Astrocyte (in vitro differentiated cells and primary cell): Measurements from ENCODE around the gene HMX1. TPM values are rescaled to one million over a fixed set of nuclear protein-coding genes. Genes with fewer than 3 reads are reported as not detected.

Source experiments
- DNase-seq: peaks from one replicate; pipeline ENCODE4 v3.0.0-alpha.2; 2010; ENCODE audit warnings: low read depth
- FAIRE-seq: peaks from 2 replicates; lab custom pipeline; 2011; peaks lifted over from hg19 to GRCh38; lab: Jason Lieb, UNC
- H2AFZ ChIP-seq: 2 replicates; pipeline ENCODE4 v1.6.0; 2012; ENCODE audit warnings: low read depth, low read length, inconsistent platforms
- H3K27ac ChIP-seq: 2 replicates; pipeline ENCODE4 v1.5.1; 2011; ENCODE audit warnings: low read depth, low read length, inconsistent platforms
- H3K27me3 ChIP-seq: 2 replicates; pipeline ENCODE4 v1.6.0; 2011; ENCODE audit warnings: low read length, inconsistent platforms; ENCODE audit not compliant: insufficient read depth
- H3K36me3 ChIP-seq: 2 replicates; pipeline ENCODE4 v1.5.1; 2011; ENCODE audit warnings: low read length, inconsistent platforms; ENCODE audit not compliant: insufficient read depth
- H3K4me1 ChIP-seq: 2 replicates; pipeline ENCODE4 v1.5.1; 2011; ENCODE audit warnings: low read length, inconsistent platforms; ENCODE audit not compliant: insufficient read depth
- H3K4me2 ChIP-seq: 2 replicates; pipeline ENCODE4 v1.6.0; 2012; ENCODE audit warnings: low read length, inconsistent platforms
- H3K4me3 ChIP-seq: 2 replicates; pipeline ENCODE4 v1.5.1; 2011; ENCODE audit warnings: low read depth, mild to moderate bottlenecking, low read length, inconsistent platforms; ENCODE audit not compliant: insufficient read depth
- H3K79me2 ChIP-seq: 2 replicates; pipeline ENCODE4 v1.6.0; 2012; ENCODE audit warnings: mild to moderate bottlenecking, low read length, inconsistent platforms; ENCODE audit not compliant: insufficient read depth
- H3K9ac ChIP-seq: 2 replicates; pipeline ENCODE4 v1.6.0; 2012; ENCODE audit warnings: mild to moderate bottlenecking, low read length, inconsistent platforms
- H3K9me3 ChIP-seq: 2 replicates; pipeline ENCODE4 v1.5.1; 2012; ENCODE audit warnings: low read depth, mild to moderate bottlenecking, low read length, inconsistent platforms; ENCODE audit not compliant: insufficient read depth
- H4K20me1 ChIP-seq: 2 replicates; pipeline ENCODE4 v1.6.0; 2012; ENCODE audit warnings: low read length, inconsistent platforms; ENCODE audit not compliant: insufficient read depth
- H3K27ac Mint-ChIP-seq: one replicate; pipeline ENCODE4 v1.8.0; 2021; ENCODE audit warnings: mild to moderate bottlenecking, mixed read lengths; ENCODE audit not compliant: unreplicated experiment
- H3K27me3 Mint-ChIP-seq: one replicate; pipeline ENCODE4 v1.8.0; 2021; ENCODE audit warnings: low read depth, mixed read lengths; ENCODE audit not compliant: unreplicated experiment
- H3K36me3 Mint-ChIP-seq: one replicate; pipeline ENCODE4 v1.8.0; 2021; ENCODE audit warnings: low read depth, mixed read lengths; ENCODE audit not compliant: unreplicated experiment
- H3K4me1 Mint-ChIP-seq: one replicate; pipeline ENCODE4 v1.8.0; 2021; ENCODE audit warnings: low read depth, mixed read lengths; ENCODE audit not compliant: unreplicated experiment
- H3K4me3 Mint-ChIP-seq: one replicate; pipeline ENCODE4 v1.8.0; 2021; ENCODE audit warnings: mild to moderate bottlenecking, moderate library complexity, mixed read lengths; ENCODE audit not compliant: unreplicated experiment
- H3K9me3 Mint-ChIP-seq: one replicate; pipeline ENCODE4 v1.8.0; 2021; ENCODE audit warnings: mild to moderate bottlenecking, mixed read lengths; ENCODE audit not compliant: unreplicated experiment
- CTCF ChIP-seq: IDR thresholded peaks from 2 replicates; pipeline ENCODE4 v1.5.1; 2011; ENCODE audit warnings: low read depth, mild to moderate bottlenecking, inconsistent platforms, low read length, moderate library complexity; ENCODE audit not compliant: insufficient read depth
- EZH2 ChIP-seq: IDR thresholded peaks from 2 replicates; pipeline ENCODE4 v1.6.1; 2012; ENCODE audit warnings: mild to moderate bottlenecking, low read length, inconsistent platforms; ENCODE audit not compliant: insufficient read depth
- total RNA-seq: library from RNA; stranded (reverse); gene quantifications from 2 replicates; pipeline ENCODE4 v1.2.1, GENCODE V29; 2021

The HMX1 gene
- total RNA-seq, 1 donor from 2014 or later, result 0.25 TPM

- DNase-seq (no peak), FAIRE-seq (no peak)
- H3K27ac Mint-ChIP-seq, result no peak overlapping the region
- no peak overlapping the region for H3K4me3 Mint-ChIP-seq
- Histone ChIP-seq H3K9ac (no peak overlapping the region), H3K4me3 (no peak overlapping the region), H3K27ac (no peak overlapping the region), H3K36me3 (no peaks in the 10 kb centered on the region), H3K9me3 (peaks cover 3% of the 10 kb centered on the region), H2AFZ (no peak overlapping the region), H3K79me2 (no peaks in the 10 kb centered on the region), H3K27me3 (no peaks in the 10 kb centered on the region), H4K20me1 (no peaks in the 10 kb centered on the region), H3K4me1 (no peaks in the 10 kb centered on the region), H3K4me2 (no peak overlapping the region)
- TF ChIP-seq EZH2 (no peak), CTCF (no peak)
- H3K4me1 Mint-ChIP-seq, result no peaks in the 10 kb centered on the region
- no peaks in the 10 kb centered on the region for H3K36me3 Mint-ChIP-seq
- peaks cover 9% of the 10 kb centered on the region for H3K9me3 Mint-ChIP-seq
- peaks cover 84% of the 10 kb centered on the region for H3K27me3 Mint-ChIP-seq
Observed at GRCh38 chr4:8848507-8849265, 23.0 kb downstream of the HMX1 start.

- H3K9me3 ChIP-seq, result peaks cover 7% of the 10 kb centered on the region
- H3K27ac Mint-ChIP-seq, result no peak overlapping the region
- H3K9ac ChIP-seq, result no peak overlapping the region
- peaks cover 79% of the 10 kb centered on the region for H3K27me3 Mint-ChIP-seq
- H3K36me3 Mint-ChIP-seq, result no peaks in the 10 kb centered on the region
- FAIRE-seq, result no peak
- no peaks in the 10 kb centered on the region for H3K4me1 Mint-ChIP-seq
- no peaks in the 10 kb centered on the region for H3K27me3 ChIP-seq
- no peaks in the 10 kb centered on the region for H3K79me2 ChIP-seq
- H3K9me3 Mint-ChIP-seq, result peaks cover 13% of the 10 kb centered on the region
- H3K4me3 ChIP-seq, result no peak overlapping the region
- no peaks in the 10 kb centered on the region for H4K20me1 ChIP-seq
- TF ChIP-seq EZH2 (no peak), CTCF (no peak)
- H3K36me3 ChIP-seq, result no peaks in the 10 kb centered on the region
- H3K4me1 ChIP-seq, result no peaks in the 10 kb centered on the region
- H2AFZ ChIP-seq, result no peak overlapping the region
- H3K4me2 ChIP-seq, result no peak overlapping the region
- no peak overlapping the region for H3K27ac ChIP-seq
- no peak for DNase-seq
- H3K4me3 Mint-ChIP-seq, result no peak overlapping the region
Observed at GRCh38 chr4:8847764-8848163, 23.9 kb downstream of the HMX1 start.

- TF ChIP-seq EZH2, result no peak
- no peak for TF ChIP-seq CTCF
- H3K27me3 Mint-ChIP-seq, result peaks cover 75% of the 10 kb centered on the region
Observed at GRCh38 chr4:8847331-8847730, 24.3 kb downstream of the HMX1 start.

More at GRCh38 chr4:8847331-8847730, 24.3 kb downstream of the HMX1 start:
- DNase-seq (no peak), FAIRE-seq (no peak)
- no peaks in the 10 kb centered on the region for H3K36me3 Mint-ChIP-seq
- H2AFZ ChIP-seq, result no peak overlapping the region
- no peak overlapping the region for H3K4me3 Mint-ChIP-seq
- H3K27ac Mint-ChIP-seq, result no peak overlapping the region
- no peak overlapping the region for H3K27ac ChIP-seq
- no peaks in the 10 kb centered on the region for H3K36me3 ChIP-seq
- no peak overlapping the region for H3K4me3 ChIP-seq
- no peaks in the 10 kb centered on the region for H3K4me1 ChIP-seq
- H3K4me2 ChIP-seq, result no peak overlapping the region
- no peaks in the 10 kb centered on the region for H4K20me1 ChIP-seq
- peaks cover 9% of the 10 kb centered on the region for H3K9me3 ChIP-seq
- no peak overlapping the region for H3K9ac ChIP-seq
- H3K4me1 Mint-ChIP-seq, result no peaks in the 10 kb centered on the region
- peaks cover 13% of the 10 kb centered on the region for H3K9me3 Mint-ChIP-seq
- no peaks in the 10 kb centered on the region for H3K79me2 ChIP-seq
- H3K27me3 ChIP-seq, result no peaks in the 10 kb centered on the region
